HG02970 (cell line): Measurements from ENCODE around the gene FARP1.
"Not testable (repeated sequence)": the region's sequence is repeated elsewhere in the genome, so short reads cannot be mapped to it uniquely, and the experiment has no call there.

Experiments used
- ATAC-seq: cut with Tn5 transposase; IDR thresholded peaks from one replicate; pipeline ENCODE4 v1.9.1; 2021; ENCODE audit warnings: mild to moderate bottlenecking, moderate library complexity, moderate number of reproducible peaks; ENCODE audit not compliant: unreplicated experiment, low FRiP score

Gene FARP1

DNA sequence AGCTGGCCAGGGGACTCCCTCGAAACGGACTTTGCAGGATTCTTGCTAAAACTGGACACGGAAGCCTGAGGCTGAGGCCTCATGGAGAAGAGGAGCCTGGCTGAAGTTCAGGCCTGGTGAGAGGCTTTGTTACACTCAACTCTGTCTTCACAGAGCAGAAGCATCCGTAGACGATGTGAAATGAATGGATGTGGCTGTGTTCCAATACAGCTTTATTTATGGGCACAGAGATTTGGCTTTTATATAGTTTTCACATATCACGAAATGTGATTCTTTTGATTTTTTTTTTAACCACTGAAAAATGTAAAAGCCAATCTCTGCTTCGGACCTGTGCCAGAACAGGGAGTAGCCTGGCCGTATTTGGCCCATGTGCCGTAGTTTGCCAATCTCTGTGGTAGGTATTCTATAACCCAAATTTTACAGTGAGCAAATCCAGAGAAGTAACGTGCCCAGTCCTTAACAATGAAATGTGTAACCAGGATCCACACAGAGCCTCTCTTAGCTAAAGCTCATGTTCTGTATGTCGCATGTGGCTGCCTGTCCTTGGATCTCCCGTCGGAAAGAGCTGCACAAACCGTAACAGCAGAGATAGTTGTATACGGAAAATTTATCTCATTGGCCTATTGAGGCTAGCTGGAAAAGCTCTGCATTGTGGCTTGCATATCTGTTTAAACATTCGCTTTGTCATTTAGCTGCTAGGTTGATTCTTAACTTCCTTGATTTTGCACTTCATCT lies 205.7 kb downstream of the FARP1 start:
- ATAC-seq = no peak

DNA sequence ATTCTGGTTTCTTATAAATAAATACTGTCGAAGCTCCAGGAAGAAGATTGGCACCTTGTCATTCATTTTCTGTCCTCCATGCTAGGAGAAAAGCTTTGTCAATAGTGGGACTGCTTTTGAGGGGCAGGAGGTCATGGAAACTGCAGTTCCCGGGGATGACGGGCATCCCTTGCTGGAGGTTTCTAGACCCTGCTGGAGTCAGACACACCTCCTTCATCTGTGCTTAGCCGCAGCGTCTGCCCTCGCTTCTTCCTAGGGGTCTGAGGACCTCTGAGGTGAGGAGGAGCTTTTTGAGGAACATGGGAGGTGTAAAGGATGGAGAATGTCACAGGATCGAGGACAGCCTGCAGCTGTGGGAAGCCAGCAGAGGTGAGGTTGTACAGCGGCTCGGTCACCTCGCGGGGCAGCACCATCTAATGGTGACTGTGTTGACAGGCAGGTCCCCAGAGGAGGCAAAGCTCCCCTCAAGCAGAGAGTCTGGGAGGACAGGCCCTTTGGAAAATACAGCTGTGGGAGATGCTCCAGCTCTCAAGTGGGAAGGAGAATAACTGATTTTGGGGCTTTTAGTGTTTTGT lies 206.9 kb downstream of the FARP1 start:
- no peak for ATAC-seq

DNA sequence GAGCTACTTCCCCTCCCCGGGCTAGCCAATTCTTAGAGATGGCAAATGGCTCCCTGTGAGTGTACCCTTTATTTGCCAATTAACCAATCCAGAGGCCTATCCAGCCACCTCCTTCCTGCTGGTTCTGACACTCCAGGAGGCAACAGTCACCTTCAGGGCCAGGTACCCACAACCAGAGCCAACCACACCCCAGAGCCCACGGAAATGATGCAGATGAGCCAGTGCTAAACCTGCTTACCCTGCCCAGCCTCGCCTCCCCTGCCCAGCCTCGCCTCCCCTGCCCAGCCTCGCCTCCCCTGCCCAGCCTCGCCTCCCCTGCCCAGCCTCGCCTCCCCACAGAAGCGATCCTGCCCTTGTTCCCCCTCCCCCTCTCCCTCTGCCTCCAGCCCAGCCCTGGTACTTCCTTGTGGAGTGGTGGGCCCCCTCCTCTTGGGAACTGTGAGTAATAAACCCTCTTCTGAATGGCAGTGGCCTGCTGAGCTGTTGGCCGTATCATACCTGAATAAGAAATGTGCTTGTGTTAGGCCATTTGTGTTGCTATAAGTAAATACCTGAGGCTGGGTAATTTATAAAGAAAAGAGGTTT lies 207.9 kb downstream of the FARP1 start:
- ATAC-seq = no peak

- no peak for ATAC-seq
Observed at GRCh38 chr13:98351636-98352035, 208.7 kb downstream of the FARP1 start.

- no peak for ATAC-seq
Observed at GRCh38 chr13:98352226-98352625, 209.3 kb downstream of the FARP1 start.

DNA sequence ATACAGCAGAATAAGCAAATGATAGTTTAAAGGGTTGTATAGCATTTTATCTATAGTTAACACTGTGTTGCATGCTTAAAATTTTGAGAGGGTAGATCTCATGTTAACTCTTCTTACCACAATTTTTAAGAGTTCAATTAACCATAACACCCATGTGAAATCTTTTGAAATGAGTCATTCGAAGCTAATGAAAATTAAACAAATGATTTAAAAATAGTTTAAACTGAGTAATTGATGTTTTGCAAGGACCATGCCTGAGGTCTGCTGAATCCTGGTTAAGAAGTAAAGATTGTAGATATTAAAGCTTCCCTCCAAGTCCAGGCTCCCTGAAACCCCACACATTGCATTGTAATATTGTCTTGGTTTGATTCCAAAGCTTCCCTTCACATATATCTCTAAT lies 210.9 kb downstream of the FARP1 start:
- ATAC-seq = no peak

DNA sequence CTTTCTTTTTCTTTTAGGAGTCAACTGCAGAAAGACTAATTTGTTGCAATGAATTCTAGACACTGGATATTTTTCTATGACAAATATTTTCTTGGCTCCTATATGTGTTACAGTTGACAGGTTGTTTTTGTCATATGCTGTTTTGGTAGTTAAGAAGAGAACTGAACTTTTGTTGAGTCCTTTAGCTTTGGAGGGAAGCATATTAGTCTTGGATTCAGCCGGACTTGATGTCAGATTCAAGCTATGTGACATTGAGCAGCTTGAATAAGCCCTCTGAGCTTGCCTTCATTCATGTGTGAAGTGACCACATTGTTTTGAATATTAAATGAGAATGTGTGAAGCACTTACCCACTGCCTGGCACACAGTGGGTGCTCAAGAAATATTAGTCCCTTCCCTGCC lies 216.0 kb downstream of the FARP1 start:
- no peak for ATAC-seq

GRCh38 chr13:98360545-98360944 lies 217.7 kb downstream of the FARP1 start:
- ATAC-seq = no peak

- ATAC-seq = no peak
Observed at GRCh38 chr13:98363326-98363725, 220.4 kb downstream of the FARP1 start.

DNA sequence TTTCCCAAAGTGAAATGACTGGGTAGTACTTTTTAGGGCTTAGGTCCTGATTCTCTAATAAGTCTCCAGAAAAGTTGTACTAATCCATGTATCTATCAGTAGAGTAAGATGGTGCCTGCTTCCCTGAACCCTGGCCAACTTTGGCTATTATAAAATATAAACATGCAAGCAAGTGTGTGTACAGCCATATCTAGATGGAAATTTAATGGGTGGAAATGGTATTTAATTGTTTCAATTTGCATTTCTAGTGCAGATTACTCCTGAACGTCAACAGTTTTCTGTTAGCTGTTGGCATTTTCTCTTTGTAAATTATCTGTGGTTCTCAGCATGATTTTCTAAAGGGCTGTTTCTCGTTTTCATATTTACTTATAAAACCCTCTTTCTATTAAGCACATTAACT lies 221.3 kb downstream of the FARP1 start:
- no peak for ATAC-seq

DNA sequence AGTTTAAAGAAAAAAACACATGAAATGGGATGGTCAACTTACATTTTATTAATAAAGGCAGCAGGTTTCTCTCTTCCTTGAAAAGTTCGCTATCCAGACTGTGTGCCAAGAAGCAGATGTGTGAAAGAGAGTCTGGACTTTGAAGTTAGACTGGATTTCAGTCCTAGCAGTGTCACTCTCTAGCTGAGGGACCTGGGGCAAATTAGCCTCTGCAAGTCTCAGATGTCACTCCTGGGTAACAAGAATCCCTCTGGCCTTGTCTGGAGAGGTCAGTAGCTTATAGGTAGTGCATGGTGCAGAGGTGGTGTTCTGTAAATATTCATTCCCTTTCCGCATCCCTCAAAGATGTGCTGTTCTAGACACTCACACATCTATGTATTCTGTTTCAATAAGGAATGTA lies 221.8 kb downstream of the FARP1 start:
- no peak for ATAC-seq

DNA sequence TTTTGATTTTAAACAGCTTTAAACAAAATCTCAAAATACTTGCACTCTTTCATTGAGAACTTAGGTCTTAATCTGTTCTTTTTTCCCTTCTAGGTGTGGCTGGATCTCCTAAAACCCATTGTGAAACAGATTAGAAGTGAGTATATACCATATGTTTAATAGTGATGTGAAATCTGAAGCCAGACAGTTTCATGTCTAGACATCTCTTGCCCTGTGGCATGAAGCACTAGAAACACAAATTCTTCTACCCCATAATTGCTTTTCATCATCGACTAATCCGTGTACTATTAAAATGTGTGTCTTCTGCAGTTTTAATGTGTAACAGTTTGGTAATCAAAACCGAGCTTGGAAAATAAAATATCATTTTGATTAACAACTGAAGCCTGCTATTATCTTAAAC lies 222.4 kb downstream of the FARP1 start:
- no peak for ATAC-seq

GRCh38 chr13:98366010-98366409 lies 223.1 kb downstream of the FARP1 start:
- no peak for ATAC-seq

DNA sequence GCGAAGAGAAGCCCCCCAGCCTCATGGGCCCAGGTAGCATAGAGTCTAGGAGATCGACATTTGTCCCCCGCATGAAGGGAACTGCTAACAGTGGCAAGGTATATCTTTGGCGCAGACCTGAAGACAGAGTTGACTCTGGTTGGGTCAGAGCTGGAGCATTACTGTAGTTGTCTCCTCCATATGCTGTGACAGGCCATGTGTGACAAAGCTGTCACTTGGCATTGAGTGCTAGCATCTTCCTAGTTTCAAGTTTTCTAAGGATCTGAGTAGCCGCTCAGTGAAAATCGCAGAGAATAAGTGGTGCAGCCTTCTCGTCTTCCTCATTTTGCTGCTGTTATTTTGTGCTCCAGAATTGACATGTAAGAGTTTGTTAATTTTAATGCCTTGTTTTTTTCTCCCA lies 223.5 kb downstream of the FARP1 start:
- ATAC-seq = no peak

DNA sequence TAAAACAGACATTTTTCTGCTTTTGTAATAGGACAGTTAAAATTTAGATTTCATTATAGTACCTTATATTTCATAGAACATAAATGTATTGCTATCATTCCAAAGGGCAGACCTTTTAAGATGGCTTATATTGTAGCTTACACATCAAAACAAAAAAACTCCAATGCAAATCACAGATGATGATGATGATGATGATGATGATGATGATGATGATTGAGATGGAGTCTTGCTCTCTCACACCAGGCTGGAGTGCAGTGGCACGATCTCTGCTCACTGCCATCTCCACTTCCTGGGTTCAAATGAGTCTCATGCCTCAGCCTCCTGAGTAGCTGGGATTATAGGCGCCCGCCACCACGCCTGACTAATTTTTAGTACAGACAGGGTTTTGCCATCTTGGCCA lies 224.1 kb downstream of the FARP1 start:
- ATAC-seq = no peak

- no peak for ATAC-seq
Observed at GRCh38 chr13:98368019-98368418, 225.1 kb downstream of the FARP1 start.

GRCh38 chr13:98369520-98369919 lies 226.6 kb downstream of the FARP1 start:
- not testable (repeated sequence) for ATAC-seq

GRCh38 chr13:98370261-98370660 lies 227.4 kb downstream of the FARP1 start:
- ATAC-seq = no peak

GRCh38 chr13:98370806-98371515 lies 228.1 kb downstream of the FARP1 start:
- no peak for ATAC-seq

DNA sequence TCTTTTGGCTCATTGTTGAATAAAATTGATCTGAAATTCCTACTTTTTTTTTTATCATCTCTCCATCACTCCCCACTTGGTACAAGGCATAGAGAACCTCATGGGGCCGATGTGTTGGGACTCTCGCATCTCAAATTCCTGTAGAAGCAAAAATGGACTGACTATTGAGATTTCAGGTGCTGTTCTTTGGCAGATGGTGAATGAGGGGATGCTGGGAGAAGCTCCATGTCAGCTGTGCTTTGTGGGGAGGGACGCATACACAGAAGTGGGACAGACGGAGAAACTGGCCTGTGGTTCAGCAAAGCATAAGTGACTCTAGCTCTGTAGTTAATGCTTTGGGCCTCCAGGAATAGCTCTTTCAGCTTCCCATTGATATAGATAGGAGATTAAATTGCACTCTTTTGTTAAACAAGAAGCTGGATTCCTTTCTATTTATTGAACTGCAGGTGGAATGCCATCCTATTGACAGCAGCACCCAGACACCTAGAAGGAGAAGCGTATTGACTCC lies 228.7 kb downstream of the FARP1 start:
- no peak for ATAC-seq

- no peak for ATAC-seq
Observed at GRCh38 chr13:98372876-98373275, 230.0 kb downstream of the FARP1 start.
